WTC11 (cell line): ENCODE results near the gene OGDHL.

Experiments used
- CDX4 ChIP-seq: fragments of 250-450 bp; sonication (Bioruptor Pico); IDR thresholded peaks from 2 replicates; pipeline ENCODE4 v1.9.0; 2021; ENCODE audit warnings: moderate library complexity, mild to moderate bottlenecking, inconsistent platforms, borderline replicate concordance
- CTCF ChIP-seq: fragments of 200-600 bp; IDR thresholded peaks from 2 replicates; pipeline ENCODE4 v1.8.0; 2022; ENCODE audit warnings: antibody characterized with exemption
- E2F5 ChIP-seq: sonication (generic); formaldehyde crosslinking; IDR thresholded peaks from 2 replicates; pipeline ENCODE4 v1.8.1; 2022; ENCODE audit warnings: mild to moderate bottlenecking, moderate library complexity, missing genetic modification reagents
- EMX1 ChIP-seq: fragments of 250-450 bp; sonication (Bioruptor Pico); IDR thresholded peaks from 2 replicates; pipeline ENCODE4 v1.8.0; 2021; ENCODE audit warnings: mild to moderate bottlenecking

GRCh38 chr10:49760789-49761188 lies 1.3 kb downstream of the OGDHL start:
- TF ChIP-seq E2F5 (CRISPR knock-in tag) (no peak), EMX1 (CRISPR knock-in tag) (no peak), CDX4 (CRISPR knock-in tag) (no peak), CTCF (no peak)
